ENCODE data around the gene PLEKHA8.

DNA sequence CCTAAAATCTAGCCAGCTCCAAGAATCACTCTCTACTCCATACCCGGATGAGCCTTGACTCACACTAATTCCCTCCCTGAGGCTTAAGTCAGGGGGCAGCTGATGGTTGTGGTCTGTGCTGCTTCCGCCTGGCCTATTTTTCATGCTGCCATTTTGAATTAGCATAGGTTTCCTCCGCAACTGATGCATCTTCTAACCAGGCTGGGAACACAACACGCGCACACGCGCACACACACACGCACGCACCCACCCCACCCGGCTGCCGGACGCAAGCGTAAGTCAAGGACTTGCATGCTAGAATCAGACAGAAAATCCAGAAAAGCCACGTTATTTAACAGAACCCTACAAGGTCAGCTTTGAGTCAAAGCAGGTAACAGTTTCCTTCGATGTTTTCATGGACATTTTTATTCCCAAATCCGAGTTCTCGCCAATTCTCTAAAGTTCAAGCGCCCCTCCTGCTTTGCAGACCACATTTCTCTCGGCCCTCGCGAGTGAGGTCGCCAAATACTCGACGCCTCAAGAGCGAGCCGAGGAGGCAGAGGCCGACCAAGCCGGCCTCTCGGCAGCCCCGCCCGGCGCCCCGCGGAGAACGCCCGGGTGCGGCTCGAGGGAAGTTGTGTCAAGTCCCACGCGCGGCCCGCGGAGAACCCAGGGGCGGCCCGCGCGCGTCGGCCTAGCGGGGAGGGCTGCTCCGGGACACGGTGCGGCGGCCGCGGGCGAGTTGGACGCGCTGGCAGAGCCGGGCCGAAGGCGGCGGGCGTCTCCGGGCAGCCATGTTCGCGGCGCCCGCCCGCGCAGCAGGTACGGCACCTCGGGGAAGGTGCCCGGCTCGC, 39.6 kb upstream of the PLEKHA8 start:
- TF ChIP-seq GATA2 (IDR thresholded peaks at IDR 0.05; ENCODE audit: low read depth, low read length), result no peak
- no peak for TF ChIP-seq GATA3 (IDR thresholded peaks at IDR 0.05; ENCODE audit: low read depth, low read length)
